ENCODE results near the gene BRICD5.

GRCh38 chr16:2176047-2176446, 34.6 kb downstream of the BRICD5 start:
- TF ChIP-seq CTCF (IDR thresholded peaks at IDR 0.05) (no peak), POLR2A (IDR thresholded peaks at IDR 0.05) (no peak)

Data from thyroid gland (tissue), 4 donors.